IPS-NIHi7 (cell line): ENCODE results near the gene FHIT.

Experiments
- DNase-seq: peaks from one replicate; pipeline ENCODE4 v3.0.0; 2012; ENCODE audit warnings: mixed read lengths; ENCODE audit errors: extremely low spot score

The FHIT gene

GRCh38 chr3:59882746-59883145 lies 1368.5 kb downstream of the FHIT start:
- DNase-seq: no peak

- no peak for DNase-seq
These were observed 1370.5 kb downstream of the FHIT start for GRCh38 chr3:59880717-59881116.

- no peak for DNase-seq
These were observed 1372.1 kb downstream of the FHIT start for GRCh38 chr3:59879031-59879581.

- DNase-seq: no peak
These were observed 1373.2 kb downstream of the FHIT start for GRCh38 chr3:59878038-59878427.

GRCh38 chr3:59877263-59878037 lies 1373.8 kb downstream of the FHIT start:
- DNase-seq: no peak

GRCh38 chr3:59876533-59877062 lies 1374.7 kb downstream of the FHIT start:
- DNase-seq: no peak

- no peak for DNase-seq
These were observed 1377.5 kb downstream of the FHIT start for GRCh38 chr3:59873576-59874230.

GRCh38 chr3:59872128-59872527 lies 1379.1 kb downstream of the FHIT start:
- no peak for DNase-seq

- DNase-seq: no peak
These were observed 1383.9 kb downstream of the FHIT start for GRCh38 chr3:59867185-59868002.

- DNase-seq: no peak
These were observed 1385.2 kb downstream of the FHIT start for GRCh38 chr3:59866076-59866475.

- DNase-seq: no peak
These were observed 1385.9 kb downstream of the FHIT start for GRCh38 chr3:59865351-59865750.

- no peak for DNase-seq
These were observed 1388.6 kb downstream of the FHIT start for GRCh38 chr3:59862686-59863085.

GRCh38 chr3:59857589-59858346 lies 1393.5 kb downstream of the FHIT start:
- DNase-seq: peak; percentile 85

- no peak for DNase-seq
These were observed 1394.3 kb downstream of the FHIT start for GRCh38 chr3:59856934-59857460.

GRCh38 chr3:59854061-59854709 lies 1397.1 kb downstream of the FHIT start:
- DNase-seq: no peak

- DNase-seq: no peak
These were observed 1400.8 kb downstream of the FHIT start for GRCh38 chr3:59850417-59850816.

GRCh38 chr3:59845386-59845785 lies 1405.9 kb downstream of the FHIT start:
- no peak for DNase-seq

- no peak for DNase-seq
These were observed 1407.4 kb downstream of the FHIT start for GRCh38 chr3:59843821-59844220.

GRCh38 chr3:59839810-59840515 lies 1411.3 kb downstream of the FHIT start:
- DNase-seq: no peak

- DNase-seq: no peak
These were observed 1412.0 kb downstream of the FHIT start for GRCh38 chr3:59839283-59839682.
